Measurements from ENCODE around the gene ARHGEF3. TPM values are rescaled to one million over a fixed set of nuclear protein-coding genes. Genes with fewer than 3 reads are reported as not detected.

The ARHGEF3 gene
- total RNA-seq, 1 experiment from 2014 or later = 7.9 TPM

DNA sequence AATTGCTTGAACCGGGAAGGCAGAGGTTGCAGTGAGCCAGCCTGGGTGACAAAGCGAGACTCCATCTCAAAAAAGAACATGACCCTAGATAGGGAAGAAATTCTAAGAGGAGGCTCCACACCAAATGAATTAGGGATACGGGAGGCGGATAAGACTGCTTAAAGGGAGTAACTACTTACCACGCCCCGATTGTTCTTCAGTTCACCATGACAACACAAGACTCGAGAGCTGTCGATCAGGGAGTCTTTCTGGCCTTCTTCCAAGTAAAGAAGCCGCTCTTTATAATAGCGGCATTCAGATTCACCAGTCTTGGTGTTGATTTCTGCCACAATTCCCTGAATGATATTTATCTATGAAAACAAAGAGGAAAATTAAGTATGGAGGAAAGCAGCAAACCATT is 64.7 kb downstream of the ARHGEF3 start (continued):
- no peak for TF ChIP-seq ETV6 (CRISPR knock-in tag; IDR thresholded peaks at IDR 0.05)
- no peak for TF ChIP-seq GRHL2 (CRISPR knock-in tag; IDR thresholded peaks at IDR 0.05; ENCODE audit: insufficient replicate concordance, severe bottlenecking)
- no peak for TF ChIP-seq PRRX2 (CRISPR knock-in tag; IDR thresholded peaks at IDR 0.05)
- TF ChIP-seq, protein P1, sequence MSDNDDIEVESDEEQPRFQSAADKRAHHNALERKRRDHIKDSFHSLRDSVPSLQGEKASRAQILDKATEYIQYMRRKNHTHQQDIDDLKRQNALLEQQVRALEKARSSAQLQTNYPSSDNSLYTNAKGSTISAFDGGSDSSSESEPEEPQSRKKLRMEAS (CRISPR knock-in tag; IDR thresholded peaks at IDR 0.05) = no peak

DNA sequence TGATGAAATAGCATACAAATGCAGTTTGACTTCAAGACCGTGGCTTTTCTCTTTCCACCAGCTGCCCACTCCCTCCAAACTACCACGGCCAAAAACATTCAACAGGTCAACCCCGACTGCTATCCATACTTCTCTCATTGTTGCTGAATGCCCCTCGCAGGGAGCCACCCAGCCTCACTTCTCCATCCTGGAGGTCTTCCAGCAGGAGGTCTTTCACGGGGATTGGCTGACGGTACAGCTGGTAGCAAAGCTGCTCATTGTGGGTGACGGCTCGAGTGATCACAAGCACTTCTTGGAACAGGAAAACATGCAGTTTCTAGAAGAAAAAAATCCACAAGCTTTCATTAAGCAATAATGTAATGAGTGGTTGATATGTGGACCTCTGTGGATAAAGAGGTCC is 69.6 kb downstream of the ARHGEF3 start:
- no peak for ATAC-seq
- Mint-ChIP-seq H3K27me3 (ENCODE audit: low read depth) (no peaks in the 10 kb centered on the region), H3K9me3 (no peaks in the 10 kb centered on the region), H3K4me1 (peaks cover 9% of the 10 kb centered on the region), H3K36me3 (0 out of 2 replicates have a peak, but pooled peaks cover 3% of the 10 kb centered on the region), H3K4me3 (no peak overlapping the region), H3K27ac (0 out of 2 replicates have a peak overlapping the region, but pooled peaks have one; percentile 6)
- CTCF ChIA-PET = interaction anchor here (1.7 kb wide), 1 partner anchor 257 kb away, joined by 5 read pairs; no protein-coding TSS in a partner anchor
- no peak for DNase-seq (ENCODE audit: low spot score)
- POLR2A ChIA-PET = interaction anchor here (1.6 kb wide), 1 partner anchor 12 kb away, joined by 3 read pairs; no protein-coding TSS in a partner anchor
- TF ChIP-seq OVOL2 (CRISPR knock-in tag; IDR thresholded peaks at IDR 0.05; ENCODE audit: borderline replicate concordance) (no peak), SP1 (CRISPR knock-in tag; conservative IDR thresholded peaks at IDR 0.05) (no peak), MYBL2 (CRISPR knock-in tag; IDR thresholded peaks at IDR 0.05) (no peak), NFE2L1 (CRISPR knock-in tag; IDR thresholded peaks at IDR 0.05) (no peak)
- TF ChIP-seq, protein P2, sequence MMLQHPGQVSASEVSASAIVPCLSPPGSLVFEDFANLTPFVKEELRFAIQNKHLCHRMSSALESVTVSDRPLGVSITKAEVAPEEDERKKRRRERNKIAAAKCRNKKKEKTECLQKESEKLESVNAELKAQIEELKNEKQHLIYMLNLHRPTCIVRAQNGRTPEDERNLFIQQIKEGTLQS (CRISPR knock-in tag; conservative IDR thresholded peaks at IDR 0.05) = no peak
- TF ChIP-seq, protein P3, sequence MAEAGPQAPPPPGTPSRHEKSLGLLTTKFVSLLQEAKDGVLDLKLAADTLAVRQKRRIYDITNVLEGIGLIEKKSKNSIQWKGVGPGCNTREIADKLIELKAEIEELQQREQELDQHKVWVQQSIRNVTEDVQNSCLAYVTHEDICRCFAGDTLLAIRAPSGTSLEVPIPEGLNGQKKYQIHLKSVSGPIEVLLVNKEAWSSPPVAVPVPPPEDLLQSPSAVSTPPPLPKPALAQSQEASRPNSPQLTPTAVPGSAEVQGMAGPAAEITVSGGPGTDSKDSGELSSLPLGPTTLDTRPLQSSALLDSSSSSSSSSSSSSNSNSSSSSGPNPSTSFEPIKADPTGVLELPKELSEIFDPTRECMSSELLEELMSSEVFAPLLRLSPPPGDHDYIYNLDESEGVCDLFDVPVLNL (CRISPR knock-in tag; IDR thresholded peaks at IDR 0.05; ENCODE audit: borderline replicate concordance, low read depth) = no peak

DNA sequence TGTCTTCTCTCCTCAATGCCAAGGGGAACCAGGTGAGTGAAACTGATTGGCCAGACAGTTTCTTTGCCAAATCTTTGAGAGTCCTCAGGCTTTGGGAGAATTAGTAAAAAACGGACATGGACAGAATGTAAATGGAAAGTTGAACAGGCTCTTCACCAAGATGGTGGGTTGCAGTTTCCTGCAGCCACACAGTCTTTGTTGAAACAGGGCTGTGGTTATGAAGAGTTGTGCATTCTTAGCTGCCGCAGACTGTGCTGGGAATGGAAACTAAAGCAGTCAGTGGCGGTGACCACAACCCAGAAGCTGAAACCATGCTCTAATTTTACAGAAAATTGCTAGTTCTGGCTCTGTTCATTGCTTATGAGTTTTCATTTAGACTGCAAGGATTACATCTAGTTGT is 76.6 kb downstream of the ARHGEF3 start:
- ATAC-seq = no peak
- TF ChIP-seq NFYB (CRISPR knock-in tag; conservative IDR thresholded peaks at IDR 0.05; ENCODE audit: low read depth) = no peak
- Mint-ChIP-seq H3K27ac (no peak overlapping the region), H3K27me3 (ENCODE audit: low read depth) (no peaks in the 10 kb centered on the region), H3K36me3 (no peaks in the 10 kb centered on the region; the same call in 1 of the 2 replicates), H3K4me3 (no peak overlapping the region), H3K4me1 (no peaks in the 10 kb centered on the region), H3K9me3 (peaks cover under 1% of the 10 kb centered on the region; the same call in 1 of the 2 replicates)
- DNase-seq (ENCODE audit: low spot score) = no peak
- ChIA-PET POLR2A (no interaction called here), CTCF (interaction anchor here (1.3 to 1.5 kb wide), 2 partner anchors 74 to 76 kb away, joined by 3 read pairs; partner anchors contain the start of gene ARHGEF3)

DNA sequence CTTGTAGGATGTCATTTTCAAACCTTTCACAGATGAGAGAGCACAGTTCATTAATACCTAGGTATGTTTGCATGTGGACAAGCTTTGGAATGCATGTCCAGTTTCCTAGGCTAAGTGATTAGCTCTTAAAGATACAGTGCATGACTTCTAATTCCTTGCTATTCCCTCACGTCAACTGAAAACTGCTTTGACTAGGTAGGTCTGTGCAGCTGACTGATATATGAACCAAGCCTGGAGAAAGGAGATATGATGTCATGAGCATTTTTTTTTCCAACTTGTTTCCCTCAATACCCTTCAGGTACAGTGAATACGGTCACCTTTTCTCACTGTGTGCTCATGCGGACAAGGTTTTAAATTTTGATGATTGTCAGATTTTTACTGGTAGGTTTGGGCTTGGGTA is 77.1 kb downstream of the ARHGEF3 start:
- H3K4me1 Mint-ChIP-seq = no peaks in the 10 kb centered on the region
- CTCF ChIA-PET = interaction anchor here (1.5 kb wide), 1 partner anchor 77 kb away, joined by 3 read pairs; the partner anchor contains the start of gene ARHGEF3
- H3K36me3 Mint-ChIP-seq = no peaks in the 10 kb centered on the region; the same call in none of the 2 replicates
- no peak overlapping the region for H3K4me3 Mint-ChIP-seq
- POLR2A ChIA-PET = no interaction called here
- no peak for ATAC-seq
- no peaks in the 10 kb centered on the region for H3K27me3 Mint-ChIP-seq (ENCODE audit: low read depth)
- H3K9me3 Mint-ChIP-seq = peaks cover 5% of the 10 kb centered on the region
- no peak overlapping the region for H3K27ac Mint-ChIP-seq
- DNase-seq (ENCODE audit: low spot score) = no peak
- TF ChIP-seq CREB1 (CRISPR knock-in tag; IDR thresholded peaks at IDR 0.05) (no peak), SMAD4 (CRISPR knock-in tag; IDR thresholded peaks at IDR 0.05) (no peak), ZNF138 (CRISPR knock-in tag; conservative IDR thresholded peaks at IDR 0.05) (no peak), GABPB1 (CRISPR knock-in tag; IDR thresholded peaks at IDR 0.05) (no peak), ESRRA (CRISPR knock-in tag; IDR thresholded peaks at IDR 0.05; ENCODE audit: borderline replicate concordance) (no peak), ZNF671 (CRISPR knock-in tag; IDR thresholded peaks at IDR 0.05) (no peak)
- TF ChIP-seq, protein P4, sequence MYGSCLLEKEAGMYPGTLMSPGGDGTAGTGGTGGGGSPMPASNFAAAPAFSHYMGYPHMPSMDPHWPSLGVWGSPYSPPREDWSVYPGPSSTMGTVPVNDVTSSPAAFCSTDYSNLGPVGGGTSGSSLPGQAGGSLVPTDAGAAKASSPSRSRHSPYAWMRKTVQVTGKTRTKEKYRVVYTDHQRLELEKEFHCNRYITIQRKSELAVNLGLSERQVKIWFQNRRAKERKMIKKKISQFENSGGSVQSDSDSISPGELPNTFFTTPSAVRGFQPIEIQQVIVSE (CRISPR knock-in tag; IDR thresholded peaks at IDR 0.05; ENCODE audit: borderline replicate concordance) = no peak
- TF ChIP-seq, protein P5, sequence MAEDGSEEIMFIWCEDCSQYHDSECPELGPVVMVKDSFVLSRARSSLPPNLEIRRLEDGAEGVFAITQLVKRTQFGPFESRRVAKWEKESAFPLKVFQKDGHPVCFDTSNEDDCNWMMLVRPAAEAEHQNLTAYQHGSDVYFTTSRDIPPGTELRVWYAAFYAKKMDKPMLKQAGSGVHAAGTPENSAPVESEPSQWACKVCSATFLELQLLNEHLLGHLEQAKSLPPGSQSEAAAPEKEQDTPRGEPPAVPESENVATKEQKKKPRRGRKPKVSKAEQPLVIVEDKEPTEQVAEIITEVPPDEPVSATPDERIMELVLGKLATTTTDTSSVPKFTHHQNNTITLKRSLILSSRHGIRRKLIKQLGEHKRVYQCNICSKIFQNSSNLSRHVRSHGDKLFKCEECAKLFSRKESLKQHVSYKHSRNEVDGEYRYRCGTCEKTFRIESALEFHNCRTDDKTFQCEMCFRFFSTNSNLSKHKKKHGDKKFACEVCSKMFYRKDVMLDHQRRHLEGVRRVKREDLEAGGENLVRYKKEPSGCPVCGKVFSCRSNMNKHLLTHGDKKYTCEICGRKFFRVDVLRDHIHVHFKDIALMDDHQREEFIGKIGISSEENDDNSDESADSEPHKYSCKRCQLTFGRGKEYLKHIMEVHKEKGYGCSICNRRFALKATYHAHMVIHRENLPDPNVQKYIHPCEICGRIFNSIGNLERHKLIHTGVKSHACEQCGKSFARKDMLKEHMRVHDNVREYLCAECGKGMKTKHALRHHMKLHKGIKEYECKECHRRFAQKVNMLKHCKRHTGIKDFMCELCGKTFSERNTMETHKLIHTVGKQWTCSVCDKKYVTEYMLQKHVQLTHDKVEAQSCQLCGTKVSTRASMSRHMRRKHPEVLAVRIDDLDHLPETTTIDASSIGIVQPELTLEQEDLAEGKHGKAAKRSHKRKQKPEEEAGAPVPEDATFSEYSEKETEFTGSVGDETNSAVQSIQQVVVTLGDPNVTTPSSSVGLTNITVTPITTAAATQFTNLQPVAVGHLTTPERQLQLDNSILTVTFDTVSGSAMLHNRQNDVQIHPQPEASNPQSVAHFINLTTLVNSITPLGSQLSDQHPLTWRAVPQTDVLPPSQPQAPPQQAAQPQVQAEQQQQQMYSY (CRISPR knock-in tag; IDR thresholded peaks at IDR 0.05) = no peak
- TF ChIP-seq, protein P1 (CRISPR knock-in tag; IDR thresholded peaks at IDR 0.05) = no peak
- TF ChIP-seq, protein P6, sequence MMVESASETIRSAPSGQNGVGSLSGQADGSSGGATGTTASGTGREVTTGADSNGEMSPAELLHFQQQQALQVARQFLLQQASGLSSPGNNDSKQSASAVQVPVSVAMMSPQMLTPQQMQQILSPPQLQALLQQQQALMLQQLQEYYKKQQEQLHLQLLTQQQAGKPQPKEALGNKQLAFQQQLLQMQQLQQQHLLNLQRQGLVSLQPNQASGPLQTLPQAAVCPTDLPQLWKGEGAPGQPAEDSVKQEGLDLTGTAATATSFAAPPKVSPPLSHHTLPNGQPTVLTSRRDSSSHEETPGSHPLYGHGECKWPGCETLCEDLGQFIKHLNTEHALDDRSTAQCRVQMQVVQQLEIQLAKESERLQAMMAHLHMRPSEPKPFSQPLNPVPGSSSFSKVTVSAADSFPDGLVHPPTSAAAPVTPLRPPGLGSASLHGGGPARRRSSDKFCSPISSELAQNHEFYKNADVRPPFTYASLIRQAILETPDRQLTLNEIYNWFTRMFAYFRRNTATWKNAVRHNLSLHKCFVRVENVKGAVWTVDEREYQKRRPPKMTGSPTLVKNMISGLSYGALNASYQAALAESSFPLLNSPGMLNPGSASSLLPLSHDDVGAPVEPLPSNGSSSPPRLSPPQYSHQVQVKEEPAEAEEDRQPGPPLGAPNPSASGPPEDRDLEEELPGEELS (CRISPR knock-in tag; IDR thresholded peaks at IDR 0.05) = no peak
- TF ChIP-seq, protein P3 (CRISPR knock-in tag; IDR thresholded peaks at IDR 0.05; ENCODE audit: borderline replicate concordance, low read depth) = no peak

All from WTC11 (cell line).